Measurements from ENCODE around the gene KCNG2.

Gene KCNG2

GRCh38 chr18:79853993-79854364 lies 56.2 kb downstream of the KCNG2 start:
- Histone ChIP-seq H4K20me1 (ENCODE audit: insufficient read depth, low read length) (no peaks in the 10 kb centered on the region), H3K27me3 (ENCODE audit: insufficient read depth, low read length) (no peaks in the 10 kb centered on the region; the same call in 1 of the 2 replicates), H3K9me3 (ENCODE audit: low read length) (no peaks in the 10 kb centered on the region), H3K36me3 (ENCODE audit: insufficient read depth, low read length) (no peaks in the 10 kb centered on the region), H3F3A (ENCODE audit: insufficient read depth, low read length) (no peaks in the 10 kb centered on the region), H2AFZ (ENCODE audit: low read length) (no peak overlapping the region), H3K27ac (ENCODE audit: low read depth, low read length, poor library complexity, severe bottlenecking) (no peak overlapping the region), H3K4me2 (ENCODE audit: low read length) (no peak overlapping the region), H3K4me3 (ENCODE audit: low read depth, low read length, poor library complexity, severe bottlenecking) (no peak overlapping the region), H3K9ac (ENCODE audit: low read length) (no peak overlapping the region), H3K4me1 (ENCODE audit: insufficient read depth, low read length, severe bottlenecking) (peaks cover 6% of the 10 kb centered on the region), H3K9me2 (ENCODE audit: low read depth, low read length) (no peaks in the 10 kb centered on the region), H3K79me2 (ENCODE audit: insufficient read depth, low read length) (no peaks in the 10 kb centered on the region)
- TF ChIP-seq EZH2 (IDR thresholded peaks at IDR 0.05; ENCODE audit: borderline replicate concordance, low read length) (no peak), CTCF (IDR thresholded peaks at IDR 0.05; ENCODE audit: low read length) (no peak)

- Histone ChIP-seq H2AFZ (ENCODE audit: low read length) (no peak overlapping the region), H3K27ac (ENCODE audit: low read depth, low read length, poor library complexity, severe bottlenecking) (no peak overlapping the region), H3K4me1 (ENCODE audit: insufficient read depth, low read length, severe bottlenecking) (peaks cover 6% of the 10 kb centered on the region), H3K79me2 (ENCODE audit: insufficient read depth, low read length) (no peaks in the 10 kb centered on the region), H3K4me2 (ENCODE audit: low read length) (peak overlapping the region; percentile 29; the same call in 1 of the 2 replicates), H3K9me3 (ENCODE audit: low read length) (no peaks in the 10 kb centered on the region), H3K36me3 (ENCODE audit: insufficient read depth, low read length) (no peaks in the 10 kb centered on the region), H3K9me2 (ENCODE audit: low read depth, low read length) (no peaks in the 10 kb centered on the region), H4K20me1 (ENCODE audit: insufficient read depth, low read length) (no peaks in the 10 kb centered on the region), H3K4me3 (ENCODE audit: low read depth, low read length, poor library complexity, severe bottlenecking) (no peak overlapping the region), H3K27me3 (ENCODE audit: insufficient read depth, low read length) (no peaks in the 10 kb centered on the region; the same call in 1 of the 2 replicates), H3K9ac (ENCODE audit: low read length) (no peak overlapping the region), H3F3A (ENCODE audit: insufficient read depth, low read length) (no peaks in the 10 kb centered on the region)
- TF ChIP-seq CTCF (IDR thresholded peaks at IDR 0.05; ENCODE audit: low read length), result no peak
These were observed 57.6 kb downstream of the KCNG2 start for GRCh38 chr18:79855147-79855933.

- H3K4me1 ChIP-seq (ENCODE audit: insufficient read depth, low read length, severe bottlenecking), result peaks cover 6% of the 10 kb centered on the region
- no peak overlapping the region for H3K4me3 ChIP-seq (ENCODE audit: low read depth, low read length, poor library complexity, severe bottlenecking)
- no peaks in the 10 kb centered on the region for H3F3A ChIP-seq (ENCODE audit: insufficient read depth, low read length)
- H4K20me1 ChIP-seq (ENCODE audit: insufficient read depth, low read length), result no peaks in the 10 kb centered on the region
- H3K27me3 ChIP-seq (ENCODE audit: insufficient read depth, low read length), result no peaks in the 10 kb centered on the region; the same call in 1 of the 2 replicates
- no peaks in the 10 kb centered on the region for H3K9me3 ChIP-seq (ENCODE audit: low read length)
- no peak overlapping the region for H3K4me2 ChIP-seq (ENCODE audit: low read length)
- no peak overlapping the region for H3K27ac ChIP-seq (ENCODE audit: low read depth, low read length, poor library complexity, severe bottlenecking)
- no peaks in the 10 kb centered on the region for H3K79me2 ChIP-seq (ENCODE audit: insufficient read depth, low read length)
- TF ChIP-seq EZH2 (IDR thresholded peaks at IDR 0.05; ENCODE audit: borderline replicate concordance, low read length) (no peak), CTCF (IDR thresholded peaks at IDR 0.05; ENCODE audit: low read length) (no peak)
- H3K9ac ChIP-seq (ENCODE audit: low read length), result no peak overlapping the region
- H3K9me2 ChIP-seq (ENCODE audit: low read depth, low read length), result no peaks in the 10 kb centered on the region
- no peak overlapping the region for H2AFZ ChIP-seq (ENCODE audit: low read length)
- H3K36me3 ChIP-seq (ENCODE audit: insufficient read depth, low read length), result no peaks in the 10 kb centered on the region
These were observed 58.6 kb downstream of the KCNG2 start for GRCh38 chr18:79856119-79857007.
